SU-DHL-6 (cell line): ENCODE data around the gene GP9.

Experiments
- CTCF ChIP-seq: fragments of 200-600 bp; sonication (generic); IDR thresholded peaks from one replicate; pipeline ENCODE4 v1.5.1; 2017; ENCODE audit warnings: antibody characterized with exemption, mild to moderate bottlenecking, low read length, moderate library complexity; ENCODE audit not compliant: insufficient read depth, poor library complexity, severe bottlenecking
- EZH2phosphoT487 ChIP-seq: fragments of 200-600 bp; sonication (generic), shearing (Covaris generic); conservative IDR thresholded peaks from 2 replicates; pipeline ENCODE4 v1.6.1; 2018; ENCODE audit warnings: mild to moderate bottlenecking, antibody characterized with exemption, low read length, moderate library complexity, mixed read lengths

- TF ChIP-seq CTCF = no peak
- no peak for TF ChIP-seq EZH2phosphoT487
These were observed 16.6 kb downstream of the GP9 start for GRCh38 chr3:129077222-129077621.
